GM18951 (cell line): ENCODE data around the gene SIGLEC15.

Experiments used
- POLR2A ChIP-seq: IDR thresholded peaks from 4 replicates; pipeline ENCODE4 v1.6.1; 2011; ENCODE audit warnings: mild to moderate bottlenecking; ENCODE audit not compliant: insufficient read length, insufficient read depth; ENCODE audit errors: extremely low read depth
- in situ Hi-C: fragments of 300-500 bp; cut with MboI; formaldehyde crosslinking; loops from one replicate; pipeline ENCODE4 v1.12.0; 2022; ENCODE audit warnings: low sequenced_read_pairs, mixed read lengths, inconsistent platforms; ENCODE audit not compliant: unreplicated experiment

The SIGLEC15 gene

DNA sequence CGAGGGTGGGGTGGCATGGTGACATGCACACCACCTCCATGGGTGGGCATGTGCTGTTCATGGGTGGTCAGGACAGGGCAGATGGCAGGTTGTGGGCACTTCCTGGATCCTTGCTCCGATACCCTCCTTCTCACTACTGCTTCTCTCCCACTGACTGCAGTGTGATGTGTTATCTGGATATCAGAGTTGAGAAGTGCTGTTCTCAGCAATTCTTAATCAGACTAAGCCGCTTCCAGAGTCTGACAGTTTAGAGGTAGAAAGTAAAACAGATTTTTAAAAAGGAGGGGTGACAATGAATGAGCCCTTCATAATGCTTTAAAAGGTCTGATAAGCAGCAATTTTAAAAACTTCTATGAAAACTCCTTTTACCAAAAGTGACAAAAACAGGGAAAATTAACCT is 33.9 kb downstream of the SIGLEC15 start:
- in situ Hi-C loops = no loop called here
- no peak for TF ChIP-seq POLR2A

DNA sequence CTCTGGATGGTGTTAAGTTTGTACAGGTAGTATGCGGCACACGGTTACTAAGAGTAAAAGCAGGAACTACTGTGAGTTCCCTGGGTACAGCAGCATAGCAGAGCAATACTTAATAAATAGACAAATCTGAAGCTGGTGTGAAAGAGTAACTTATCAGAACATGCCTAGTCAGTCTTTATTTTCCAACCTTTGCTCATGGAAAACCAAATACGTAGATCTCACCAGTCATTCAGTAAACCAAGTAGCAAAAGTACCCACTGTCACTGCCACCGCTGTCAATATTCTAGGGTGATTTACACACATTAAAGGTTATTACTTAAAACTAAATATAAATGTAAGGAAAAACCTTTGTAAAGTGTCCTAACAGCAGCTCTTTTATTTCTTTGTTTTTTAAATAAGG is 35.0 kb downstream of the SIGLEC15 start:
- in situ Hi-C loops = no loop called here
- no peak for TF ChIP-seq POLR2A

DNA sequence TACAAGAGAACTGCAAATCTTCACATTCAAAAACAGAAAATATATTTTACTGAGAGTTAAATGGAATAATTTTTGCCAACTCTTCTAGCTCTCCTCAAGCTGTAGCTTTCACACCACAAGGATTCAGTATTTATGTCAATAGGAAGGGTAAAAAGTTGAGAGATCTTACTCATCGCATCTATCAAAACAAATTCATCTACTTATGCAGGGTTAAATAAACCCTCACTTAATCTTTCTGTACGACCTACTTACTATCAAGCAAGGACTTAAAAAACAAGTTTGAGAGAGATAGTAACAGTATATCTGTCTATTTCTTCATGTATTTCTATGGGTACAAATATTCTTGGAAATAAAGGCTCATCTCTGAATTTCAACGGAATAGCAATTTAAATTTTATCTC is 35.5 kb downstream of the SIGLEC15 start:
- in situ Hi-C loops = no loop called here
- no peak for TF ChIP-seq POLR2A

DNA sequence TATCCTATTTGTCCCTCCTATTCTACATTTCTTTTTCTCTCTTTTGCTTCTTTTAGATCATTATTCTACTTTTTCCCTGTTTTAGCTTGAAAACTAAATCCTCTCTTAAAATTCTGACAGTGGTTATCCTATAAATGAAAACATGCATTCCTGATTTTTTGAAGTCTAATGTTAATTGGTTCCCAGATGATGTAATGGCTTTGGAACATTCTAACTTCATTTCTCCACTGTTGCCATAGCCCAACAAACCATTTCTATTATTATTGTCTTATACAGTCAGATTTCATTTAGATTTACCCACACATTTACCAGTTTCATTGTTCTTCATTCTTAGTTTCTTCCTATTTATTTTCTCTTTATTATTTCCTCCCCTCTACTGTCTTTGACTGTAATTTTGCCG is 36.5 kb downstream of the SIGLEC15 start:
- TF ChIP-seq POLR2A = no peak
- in situ Hi-C loops = no loop called here

DNA sequence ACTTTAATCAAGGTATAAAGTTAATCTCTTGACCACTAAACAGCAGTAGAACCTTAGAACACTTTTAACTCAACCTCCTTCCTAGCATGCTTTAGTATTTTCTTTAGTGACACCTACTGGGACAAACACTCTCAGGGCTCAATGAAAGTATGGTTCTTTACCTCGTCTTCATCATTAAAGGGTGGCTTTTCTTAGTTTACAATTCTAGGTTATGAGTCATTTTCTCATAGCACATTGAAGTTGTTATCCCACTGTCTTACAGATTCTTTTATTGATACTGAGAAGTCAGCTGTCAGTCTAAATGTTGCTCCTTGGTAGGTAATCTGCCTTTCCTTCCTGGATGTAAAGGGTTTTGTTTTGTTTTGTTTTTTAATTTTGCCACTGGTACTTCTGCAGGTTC is 38.0 kb downstream of the SIGLEC15 start:
- TF ChIP-seq POLR2A = no peak
- in situ Hi-C loops = no loop called here

DNA sequence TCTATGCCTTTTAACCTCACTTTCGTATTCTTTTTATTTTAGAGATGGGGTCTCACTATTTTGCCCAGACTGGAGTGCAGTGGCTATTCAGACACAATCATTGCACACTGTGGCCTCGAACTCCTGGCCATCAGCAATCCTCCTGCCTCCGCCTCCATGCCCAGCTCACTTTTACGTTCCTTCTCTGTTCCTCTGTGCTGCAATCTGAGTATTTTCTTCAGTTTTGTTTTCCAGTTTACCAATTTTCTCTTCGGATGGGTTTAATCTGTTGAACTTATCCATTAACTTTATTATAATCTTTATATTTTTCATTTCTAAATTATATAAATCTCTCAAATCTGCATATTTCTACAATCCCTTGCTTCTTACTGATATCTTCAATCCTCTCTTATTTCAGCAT is 38.6 kb downstream of the SIGLEC15 start:
- no peak for TF ChIP-seq POLR2A
- in situ Hi-C loops = no loop called here

DNA sequence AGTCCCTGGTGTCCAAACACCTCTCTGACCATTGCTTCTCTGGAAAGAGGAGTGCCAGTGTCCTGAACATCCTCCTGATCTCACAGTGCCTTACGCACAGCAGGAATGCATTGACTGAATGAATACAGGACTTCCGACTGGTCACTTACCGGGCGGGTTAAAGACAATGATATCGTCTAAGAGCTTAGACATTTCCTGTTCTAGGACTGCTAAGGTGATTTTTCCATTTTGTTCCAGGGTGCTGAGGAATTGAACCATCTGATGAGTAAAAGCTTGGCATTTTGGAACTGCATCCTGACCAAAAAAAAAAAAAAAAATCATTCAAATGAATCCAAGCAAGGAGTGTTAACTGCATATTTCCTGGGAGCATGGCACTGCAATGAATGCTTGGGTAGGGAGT is 40.0 kb downstream of the SIGLEC15 start:
- in situ Hi-C loops = no loop called here

DNA sequence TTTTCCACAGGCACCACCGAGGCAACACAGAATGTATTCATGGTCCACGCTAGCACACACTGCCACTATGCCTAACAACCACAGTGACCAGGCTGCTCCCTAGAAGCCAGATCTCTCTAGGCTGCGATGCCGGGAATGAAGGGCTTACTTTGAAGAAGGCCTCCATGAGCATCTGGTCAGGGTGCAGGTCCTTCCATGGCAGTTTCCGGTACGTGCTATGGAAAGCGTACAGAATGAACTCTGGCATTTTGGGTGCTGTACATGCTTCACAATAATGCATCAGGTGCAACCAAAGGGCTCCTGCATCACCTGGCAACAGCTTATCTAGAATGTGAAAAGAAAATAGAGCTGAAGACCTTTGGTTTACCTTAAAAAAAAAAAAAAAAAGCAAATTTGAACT is 44.9 kb downstream of the SIGLEC15 start:
- in situ Hi-C loops = loop anchor here (10.0 kb wide), 1 partner anchor 206 kb away; no protein-coding TSS in a partner anchor
- no peak for TF ChIP-seq POLR2A

More for the DNA sequence above, 40.0 kb downstream of the SIGLEC15 start:
- no peak for TF ChIP-seq POLR2A

DNA sequence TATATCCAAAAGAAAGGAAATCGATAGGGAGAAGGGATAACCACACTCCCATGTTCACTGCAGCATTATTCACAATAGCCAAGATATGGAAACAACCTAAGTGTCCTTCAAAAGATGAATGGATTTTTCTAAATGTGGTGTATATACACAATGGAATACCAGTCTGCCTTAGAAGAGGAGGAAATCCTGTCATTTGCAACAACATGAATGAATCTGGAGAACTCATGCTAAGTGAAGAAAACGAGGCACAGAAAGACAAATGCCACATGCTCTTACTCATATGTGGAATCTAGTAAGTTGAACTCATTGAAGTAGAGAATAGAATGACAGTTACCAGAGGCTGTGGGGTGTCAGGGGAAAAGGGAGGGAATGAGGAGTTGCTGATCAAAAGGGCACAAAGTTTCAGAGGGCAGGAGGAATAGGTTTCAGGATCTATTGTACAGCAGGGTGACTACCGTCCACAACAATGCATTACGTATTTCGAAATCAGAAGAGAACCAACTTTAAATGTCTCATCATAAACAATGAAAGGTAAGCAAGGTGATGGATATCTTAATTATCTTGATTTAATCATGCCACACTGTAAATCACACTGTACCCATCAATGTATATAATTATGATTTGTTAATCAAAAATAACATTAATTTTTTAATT is 46.1 kb downstream of the SIGLEC15 start:
- in situ Hi-C loops = loop anchor here (10.0 kb wide), 1 partner anchor 207 kb away; no protein-coding TSS in a partner anchor
- no peak for TF ChIP-seq POLR2A

DNA sequence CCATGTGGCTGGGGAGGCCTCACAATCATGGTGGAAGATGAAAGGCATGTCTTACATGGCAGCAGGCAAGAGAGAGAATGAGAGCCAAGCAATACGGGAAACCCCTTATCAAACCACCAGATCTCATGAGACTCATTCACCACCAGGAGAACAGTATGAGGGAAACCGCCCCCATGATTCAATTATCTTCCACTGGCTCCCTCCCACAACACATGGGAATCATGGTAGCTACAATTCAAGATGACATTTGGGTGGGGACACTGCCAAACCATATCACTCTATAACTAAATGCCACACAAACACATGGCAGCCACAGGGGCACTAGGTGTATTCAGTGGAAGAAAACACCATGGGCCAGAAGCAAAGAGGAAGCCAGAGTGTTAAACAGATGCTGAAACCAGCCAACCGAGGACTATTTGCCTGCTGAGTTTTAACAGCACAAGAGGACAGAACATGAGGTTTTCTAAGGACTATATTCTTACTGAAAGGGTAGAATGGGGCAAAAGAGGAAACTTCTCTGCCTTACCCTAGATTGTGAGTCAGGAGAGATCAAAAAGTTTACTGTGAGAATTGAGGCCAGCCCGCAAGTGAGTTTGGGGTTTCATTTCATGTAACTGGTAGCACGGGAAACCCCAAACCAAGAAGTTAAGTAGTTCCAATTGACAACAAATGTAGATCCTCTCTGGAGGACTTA is 49.2 kb downstream of the SIGLEC15 start:
- no peak for TF ChIP-seq POLR2A
- in situ Hi-C loops = loop anchor here (10.0 kb wide), 1 partner anchor 210 kb away; no protein-coding TSS in a partner anchor

DNA sequence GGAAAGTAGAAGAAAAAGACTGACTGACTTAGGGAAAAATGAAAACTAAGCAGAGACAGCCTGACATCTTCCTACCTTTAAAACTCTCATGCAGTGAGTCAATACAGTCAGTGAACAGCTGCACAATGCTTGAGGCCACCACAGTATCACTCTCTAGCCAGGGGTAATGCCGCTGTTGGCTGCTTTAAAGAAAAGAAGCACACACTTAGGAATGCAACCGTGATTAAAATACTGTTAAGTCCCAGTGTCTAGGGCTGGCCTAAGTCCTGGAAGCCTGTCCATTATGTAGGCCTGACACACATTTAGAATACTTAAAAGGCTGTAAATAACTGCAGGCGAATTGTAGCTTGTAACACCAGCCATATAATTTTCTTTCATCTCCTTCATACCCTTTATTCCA is 50.7 kb downstream of the SIGLEC15 start:
- no peak for TF ChIP-seq POLR2A
- in situ Hi-C loops = loop anchor here (10.0 kb wide), 1 partner anchor 211 kb away; no protein-coding TSS in a partner anchor

DNA sequence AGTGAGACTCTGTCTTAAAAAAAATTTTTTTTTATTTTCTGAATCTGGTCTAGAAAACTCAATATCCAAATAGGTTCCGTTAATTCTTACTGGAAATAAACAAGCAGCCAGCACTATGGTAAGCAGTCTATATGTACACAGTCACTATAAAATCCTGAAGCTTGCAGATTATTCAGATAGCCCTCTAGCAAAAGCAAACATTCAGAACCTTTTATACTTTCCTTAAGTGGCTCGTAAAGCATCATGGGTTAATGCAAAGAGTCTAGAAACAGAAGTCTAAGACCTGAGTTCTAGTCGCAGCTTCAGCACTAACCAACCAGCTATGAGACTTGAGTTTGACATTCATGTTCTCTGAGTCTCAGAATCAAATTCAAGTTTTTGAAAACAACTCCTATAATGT is 51.9 kb downstream of the SIGLEC15 start:
- in situ Hi-C loops = loop anchor here (10.0 kb wide), 1 partner anchor 213 kb away; no protein-coding TSS in a partner anchor
- no peak for TF ChIP-seq POLR2A

DNA sequence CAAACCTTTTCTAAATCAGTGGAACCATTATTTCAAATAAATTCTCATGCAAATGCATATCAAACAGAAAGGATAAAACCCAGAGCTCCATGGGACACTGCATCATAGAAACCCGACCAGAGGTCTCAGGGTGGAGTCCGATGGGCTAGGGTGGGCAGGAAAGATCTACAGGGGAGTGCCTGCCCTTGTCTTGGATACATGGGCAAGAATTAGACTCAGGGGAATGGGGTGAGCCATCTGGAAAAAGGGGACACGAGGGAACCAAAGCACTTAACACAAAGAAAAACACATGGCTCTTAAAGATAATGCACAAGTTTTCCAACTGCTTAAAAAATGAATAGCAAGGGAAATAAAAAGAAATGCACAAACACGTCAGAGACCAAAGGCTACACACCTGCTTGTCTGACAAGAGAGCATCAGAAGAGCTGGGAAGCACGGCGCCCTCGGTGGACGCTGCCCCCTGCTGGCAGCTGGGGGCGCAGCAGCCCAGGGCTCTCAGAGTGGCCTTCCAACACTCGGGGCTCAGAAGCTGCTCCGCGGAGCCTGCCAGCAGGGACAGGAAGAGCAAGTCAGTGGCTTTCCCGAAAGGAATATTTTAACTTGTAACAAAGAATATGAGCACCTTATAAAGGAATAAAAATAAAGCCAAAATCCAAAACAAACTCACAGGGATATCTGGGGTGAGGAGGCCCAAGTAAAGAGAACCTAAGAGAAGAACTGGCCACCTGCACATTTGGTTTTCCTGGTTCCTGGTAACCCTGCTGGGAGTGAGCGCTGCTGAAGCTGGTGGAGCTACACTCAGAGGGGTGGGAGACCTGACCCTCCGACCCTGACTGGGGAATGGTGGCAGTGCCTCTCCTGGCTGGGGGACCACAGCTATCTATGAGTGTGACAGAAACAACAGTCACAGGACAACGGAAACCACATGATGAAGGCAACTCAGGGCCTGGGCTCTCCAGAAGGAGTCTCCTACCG is 54.5 kb downstream of the SIGLEC15 start:
- in situ Hi-C loops = loop anchor here (10.0 kb wide), 1 partner anchor 215 kb away; no protein-coding TSS in a partner anchor
- no peak for TF ChIP-seq POLR2A
